H9 (cell line): ENCODE data around the gene ABCC11. TPM values are rescaled to one million over a fixed set of nuclear protein-coding genes. Genes with fewer than 3 reads are reported as not detected.
A peak's percentile ranks its signal among the peaks of the same experiment; 100 is the strongest.

Experiments
- DNase-seq: peaks from one replicate; pipeline ENCODE4 v3.0.0-alpha.2; 2017
- H2AFZ ChIP-seq: one replicate; pipeline ENCODE4 v1.6.1; 2013; ENCODE audit warnings: mild to moderate bottlenecking, low read length, control low read depth, moderate library complexity
- H2AK5ac ChIP-seq: 2 replicates; pipeline ENCODE4 v1.6.1; 2013; ENCODE audit warnings: low read length, control low read depth, mixed read lengths; ENCODE audit not compliant: insufficient read length
- H2BK120ac ChIP-seq: one replicate; pipeline ENCODE4 v1.6.1; 2013; ENCODE audit warnings: low read depth, mild to moderate bottlenecking, low read length, control low read depth, inconsistent platforms; ENCODE audit not compliant: poor library complexity, severe bottlenecking
- H2BK12ac ChIP-seq: 2 replicates; pipeline ENCODE4 v1.6.1; 2013; ENCODE audit warnings: low read length, control low read depth, mixed read lengths, low read depth; ENCODE audit not compliant: insufficient read length
- H2BK15ac ChIP-seq: 2 replicates; pipeline ENCODE4 v1.6.1; 2013; ENCODE audit warnings: low read depth, low read length, control low read depth
- H2BK20ac ChIP-seq: one replicate; pipeline ENCODE4 v1.6.1; 2013; ENCODE audit warnings: low read depth, mild to moderate bottlenecking, low read length, control low read depth, inconsistent platforms; ENCODE audit not compliant: poor library complexity, severe bottlenecking
- H2BK5ac ChIP-seq: 2 replicates; pipeline ENCODE4 v1.6.1; 2013; ENCODE audit warnings: low read length, control low read depth, mixed read lengths; ENCODE audit not compliant: insufficient read length
- H3K14ac ChIP-seq: 2 replicates; pipeline ENCODE4 v1.6.1; 2013; ENCODE audit warnings: low read length, control low read depth; ENCODE audit not compliant: insufficient read depth
- H3K18ac ChIP-seq: 2 replicates; pipeline ENCODE4 v1.6.1; 2013; ENCODE audit warnings: low read depth, mild to moderate bottlenecking, mixed read lengths, low read length, control low read depth; ENCODE audit not compliant: insufficient read length
- H3K23ac ChIP-seq: 2 replicates; pipeline ENCODE4 v1.6.1; 2013; ENCODE audit warnings: low read length, control low read depth, mixed read lengths, low read depth; ENCODE audit not compliant: insufficient read length
- H3K23me2 ChIP-seq: 2 replicates; pipeline ENCODE4 v1.6.1; 2013; ENCODE audit warnings: low read depth, mild to moderate bottlenecking, mixed read lengths, low read length, control low read depth; ENCODE audit not compliant: insufficient read length, poor library complexity, severe bottlenecking
- H3K27ac ChIP-seq: 2 replicates; pipeline ENCODE4 v1.5.1; 2013; ENCODE audit warnings: low read length, control low read depth, mixed read lengths, low read depth; ENCODE audit not compliant: insufficient read length
- H3K27me3 ChIP-seq: 2 replicates; pipeline ENCODE4 v1.6.1; 2013; ENCODE audit warnings: low read length, control low read depth, inconsistent platforms; ENCODE audit not compliant: insufficient read depth
- H3K4ac ChIP-seq: 2 replicates; pipeline ENCODE4 v1.6.1; 2013; ENCODE audit warnings: low read depth, mild to moderate bottlenecking, control low read depth, inconsistent platforms, low read length, moderate library complexity
- H3K4me1 ChIP-seq: 2 replicates; pipeline ENCODE4 v1.6.1; 2013; ENCODE audit warnings: low read length, control low read depth, inconsistent platforms; ENCODE audit not compliant: insufficient read depth
- H3K4me2 ChIP-seq: 2 replicates; pipeline ENCODE4 v1.6.1; 2013; ENCODE audit warnings: low read length, control low read depth, mixed read lengths; ENCODE audit not compliant: insufficient read length, insufficient read depth
- H3K56ac ChIP-seq: 2 replicates; pipeline ENCODE4 v1.6.1; 2013; ENCODE audit warnings: low read depth, mild to moderate bottlenecking, mixed read lengths, low read length, control low read depth; ENCODE audit not compliant: insufficient read length
- H3K79me1 ChIP-seq: 2 replicates; pipeline ENCODE4 v1.6.1; 2013; ENCODE audit warnings: low read depth, mild to moderate bottlenecking, moderate library complexity, low read length, control low read depth, inconsistent platforms; ENCODE audit not compliant: insufficient read depth, poor library complexity, severe bottlenecking
- H3K79me2 ChIP-seq: 2 replicates; pipeline ENCODE4 v1.6.1; 2013; ENCODE audit warnings: low read length, control low read depth, inconsistent platforms; ENCODE audit not compliant: insufficient read depth
- H3K9ac ChIP-seq: 2 replicates; pipeline ENCODE4 v1.6.1; 2013; ENCODE audit warnings: low read length, control low read depth, mixed read lengths; ENCODE audit not compliant: insufficient read length; ENCODE audit errors: extremely low read depth
- H3K9me3 ChIP-seq: one replicate; pipeline ENCODE4 v1.6.1; 2013; ENCODE audit warnings: low read depth, low read length, inconsistent platforms; ENCODE audit not compliant: control insufficient read depth
- H3T11ph ChIP-seq: one replicate; pipeline ENCODE4 v1.6.1; 2013; ENCODE audit warnings: mild to moderate bottlenecking, low read length, control low read depth, inconsistent platforms
- H4K20me1 ChIP-seq: one replicate; pipeline ENCODE4 v1.6.1; 2013; ENCODE audit not compliant: control insufficient read depth, insufficient read length, insufficient read depth
- H4K5ac ChIP-seq: 2 replicates; pipeline ENCODE4 v1.6.1; 2013; ENCODE audit warnings: low read depth, mild to moderate bottlenecking, mixed read lengths, low read length, control low read depth; ENCODE audit not compliant: insufficient read length
- H4K8ac ChIP-seq: replicated peaks from 2 replicates; pipeline ENCODE4 v1.6.1; 2013; ENCODE audit warnings: low read length, control low read depth, mixed read lengths, low read depth; ENCODE audit not compliant: insufficient read length
- H4K91ac ChIP-seq: 2 replicates; pipeline ENCODE4 v1.6.1; 2013; ENCODE audit warnings: low read depth, mild to moderate bottlenecking, moderate library complexity, mixed read lengths, low read length, control low read depth; ENCODE audit not compliant: insufficient read length
- H3K27ac Mint-ChIP-seq, 3 experiments: 2 replicates in 2 of 3; 3 replicates in 1 of 3; pipeline ENCODE4 v1.8.0; 2020 to 2021; ENCODE audit warnings: mixed read lengths in 3 of 3, mild to moderate bottlenecking in 1 of 3, moderate library complexity in 1 of 3
- H3K27me3 Mint-ChIP-seq: 2 replicates; pipeline ENCODE4 v1.8.0; 2021; ENCODE audit warnings: low read depth, mild to moderate bottlenecking, moderate library complexity, mixed read lengths
- H3K36me3 Mint-ChIP-seq, 3 experiments: 2 replicates in 2 of 3; 3 replicates in 1 of 3; pipeline ENCODE4 v1.8.0; 2020 to 2021; ENCODE audit warnings: low read depth in 3 of 3, mixed read lengths in 3 of 3; ENCODE audit not compliant: insufficient read depth in 1 of 3
- H3K4me1 Mint-ChIP-seq, 2 experiments: 2 replicates each; pipeline ENCODE4 v1.8.0; 2020; ENCODE audit warnings: mixed read lengths in 2 of 2
- H3K4me3 Mint-ChIP-seq, 2 experiments: 2 replicates in 1 of 2; 3 replicates in 1 of 2; pipeline ENCODE4 v1.8.0; 2020 to 2021; ENCODE audit warnings: mild to moderate bottlenecking in 2 of 2, mixed read lengths in 2 of 2, moderate library complexity in 1 of 2
- H3K9me3 Mint-ChIP-seq, 2 experiments: 2 replicates in 1 of 2; 3 replicates in 1 of 2; pipeline ENCODE4 v1.8.0; 2020; ENCODE audit warnings: mild to moderate bottlenecking in 2 of 2, mixed read lengths in 2 of 2, moderate library complexity in 1 of 2
- WGBS: extraction: QIAGEN DNeasy Blood & Tissue Kit; methylation state at CpG from one replicate; pipeline ENCODE4 v1.1.7; 2013; ENCODE audit warnings: missing lambda C conversion rate, low lambda C conversion rate, mixed read lengths; ENCODE audit not compliant: insufficient read length; ENCODE audit errors: extremely low coverage; 5-methylcytosine and 5-hydroxymethylcytosine counted together
- total RNA-seq: library from RNA; stranded (reverse); gene quantifications from 2 replicates; pipeline ENCODE4 v1.2.1, GENCODE V29; 2021
- TF ChIP-seq, protein P1 (sequence below): fragments of 200-600 bp; sonication (generic); conservative IDR thresholded peaks from 3 replicates; pipeline ENCODE4 v1.8.0; 2021; ENCODE audit warnings: antibody characterized with exemption, mild to moderate bottlenecking

The ABCC11 gene
- total RNA-seq, 1 experiment from 2014 or later, result 0.33 TPM

DNA sequence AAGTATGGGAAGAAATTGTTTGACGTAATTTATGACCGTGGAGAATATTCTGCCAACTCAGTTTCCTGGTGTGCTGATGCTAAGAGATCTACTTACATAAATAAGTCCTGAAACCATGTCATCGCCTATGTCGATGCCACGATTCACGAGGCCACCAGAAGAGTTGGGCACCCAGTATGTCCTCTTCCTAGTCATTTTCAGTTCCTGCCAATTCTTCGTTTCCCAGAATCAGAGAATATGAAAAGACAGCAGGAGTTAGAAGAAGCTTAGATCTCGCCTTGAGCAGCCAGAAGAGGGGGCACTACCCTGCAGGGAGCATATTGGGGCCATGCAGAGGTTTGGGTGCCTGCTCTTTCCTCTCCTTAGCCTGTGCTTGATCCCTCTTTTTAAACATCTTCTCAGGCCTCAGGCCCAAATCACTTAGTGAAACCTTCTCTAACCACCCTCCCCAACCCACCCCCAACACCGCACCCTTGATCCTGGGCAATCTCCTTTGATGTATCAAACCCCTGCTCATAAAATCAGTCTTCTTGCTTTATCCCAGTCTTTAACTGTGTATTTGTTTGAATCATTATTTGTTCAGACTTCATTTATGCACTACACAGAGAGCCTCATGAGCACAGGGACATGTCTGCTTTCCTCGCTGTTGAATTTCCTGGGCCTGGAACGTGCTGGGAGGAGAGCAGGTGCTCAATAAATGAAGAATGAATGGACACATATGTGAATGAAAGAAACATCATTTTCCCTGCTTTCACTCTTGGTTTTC is 15.4 kb downstream of the ABCC11 start:
- Histone ChIP-seq H3K9me3 (no peaks in the 10 kb centered on the region), H4K20me1 (no peaks in the 10 kb centered on the region), H3K79me1 (no peaks in the 10 kb centered on the region), H3K27ac (no peak overlapping the region), H2AFZ (no peak overlapping the region), H3K4ac (no peak overlapping the region), H2BK12ac (no peak overlapping the region), H3K14ac (no peak overlapping the region), H2BK120ac (no peak overlapping the region), H3T11ph (no peak overlapping the region), H3K79me2 (no peaks in the 10 kb centered on the region), H2BK15ac (no peak overlapping the region), H2AK5ac (no peak overlapping the region), H2BK20ac (no peak overlapping the region), H3K4me1 (no peaks in the 10 kb centered on the region; the same call in 1 of the 2 replicates), H3K27me3 (no peaks in the 10 kb centered on the region), H3K9ac (no peak overlapping the region), H4K5ac (no peak overlapping the region), H3K56ac (no peak overlapping the region), H2BK5ac (no peak overlapping the region), H3K4me2 (no peak overlapping the region), H4K8ac (no peak overlapping the region), H4K91ac (no peak overlapping the region), H3K18ac (no peak overlapping the region), H3K23me2 (no peaks in the 10 kb centered on the region), H3K23ac (no peak overlapping the region)
- no peaks in the 10 kb centered on the region for H3K9me3 Mint-ChIP-seq
- no peaks in the 10 kb centered on the region for H3K36me3 Mint-ChIP-seq
- no peak overlapping the region for H3K27ac Mint-ChIP-seq
- 100% methylated on average over 2 of the region's 11 CpGs for WGBS
- peak; percentile 58 for DNase-seq
- H3K4me3 Mint-ChIP-seq, result no peak overlapping the region
- H3K4me1 Mint-ChIP-seq, result peaks cover 0 to 16% of the 10 kb centered on the region in 2 experiments; a peak in 2 of 4 replicates
- no peaks in the 10 kb centered on the region; the same call in 1 of the 2 replicates for H3K27me3 Mint-ChIP-seq
- TF ChIP-seq, protein P1, sequence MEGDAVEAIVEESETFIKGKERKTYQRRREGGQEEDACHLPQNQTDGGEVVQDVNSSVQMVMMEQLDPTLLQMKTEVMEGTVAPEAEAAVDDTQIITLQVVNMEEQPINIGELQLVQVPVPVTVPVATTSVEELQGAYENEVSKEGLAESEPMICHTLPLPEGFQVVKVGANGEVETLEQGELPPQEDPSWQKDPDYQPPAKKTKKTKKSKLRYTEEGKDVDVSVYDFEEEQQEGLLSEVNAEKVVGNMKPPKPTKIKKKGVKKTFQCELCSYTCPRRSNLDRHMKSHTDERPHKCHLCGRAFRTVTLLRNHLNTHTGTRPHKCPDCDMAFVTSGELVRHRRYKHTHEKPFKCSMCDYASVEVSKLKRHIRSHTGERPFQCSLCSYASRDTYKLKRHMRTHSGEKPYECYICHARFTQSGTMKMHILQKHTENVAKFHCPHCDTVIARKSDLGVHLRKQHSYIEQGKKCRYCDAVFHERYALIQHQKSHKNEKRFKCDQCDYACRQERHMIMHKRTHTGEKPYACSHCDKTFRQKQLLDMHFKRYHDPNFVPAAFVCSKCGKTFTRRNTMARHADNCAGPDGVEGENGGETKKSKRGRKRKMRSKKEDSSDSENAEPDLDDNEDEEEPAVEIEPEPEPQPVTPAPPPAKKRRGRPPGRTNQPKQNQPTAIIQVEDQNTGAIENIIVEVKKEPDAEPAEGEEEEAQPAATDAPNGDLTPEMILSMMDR, result peak; percentile 75
